Astrocyte (in vitro differentiated cells and primary cell): Measurements from ENCODE around the gene RUNX1. TPM values are rescaled to one million over a fixed set of nuclear protein-coding genes. Genes with fewer than 3 reads are reported as not detected.

Experiments used
- DNase-seq: peaks from one replicate; pipeline ENCODE4 v3.0.0-alpha.2; 2010; ENCODE audit warnings: low read depth
- FAIRE-seq: peaks from 2 replicates; lab custom pipeline; 2011; peaks lifted over from hg19 to GRCh38; lab: Jason Lieb, UNC
- H2AFZ ChIP-seq: 2 replicates; pipeline ENCODE4 v1.6.0; 2012; ENCODE audit warnings: low read depth, low read length, inconsistent platforms
- H3K27ac ChIP-seq: 2 replicates; pipeline ENCODE4 v1.5.1; 2011; ENCODE audit warnings: low read depth, low read length, inconsistent platforms
- H3K27me3 ChIP-seq: 2 replicates; pipeline ENCODE4 v1.6.0; 2011; ENCODE audit warnings: low read length, inconsistent platforms; ENCODE audit not compliant: insufficient read depth
- H3K36me3 ChIP-seq: 2 replicates; pipeline ENCODE4 v1.5.1; 2011; ENCODE audit warnings: low read length, inconsistent platforms; ENCODE audit not compliant: insufficient read depth
- H3K4me1 ChIP-seq: 2 replicates; pipeline ENCODE4 v1.5.1; 2011; ENCODE audit warnings: low read length, inconsistent platforms; ENCODE audit not compliant: insufficient read depth
- H3K4me2 ChIP-seq: 2 replicates; pipeline ENCODE4 v1.6.0; 2012; ENCODE audit warnings: low read length, inconsistent platforms
- H3K4me3 ChIP-seq: 2 replicates; pipeline ENCODE4 v1.5.1; 2011; ENCODE audit warnings: low read depth, mild to moderate bottlenecking, low read length, inconsistent platforms; ENCODE audit not compliant: insufficient read depth
- H3K79me2 ChIP-seq: 2 replicates; pipeline ENCODE4 v1.6.0; 2012; ENCODE audit warnings: mild to moderate bottlenecking, low read length, inconsistent platforms; ENCODE audit not compliant: insufficient read depth
- H3K9ac ChIP-seq: 2 replicates; pipeline ENCODE4 v1.6.0; 2012; ENCODE audit warnings: mild to moderate bottlenecking, low read length, inconsistent platforms
- H3K9me3 ChIP-seq: 2 replicates; pipeline ENCODE4 v1.5.1; 2012; ENCODE audit warnings: low read depth, mild to moderate bottlenecking, low read length, inconsistent platforms; ENCODE audit not compliant: insufficient read depth
- H4K20me1 ChIP-seq: 2 replicates; pipeline ENCODE4 v1.6.0; 2012; ENCODE audit warnings: low read length, inconsistent platforms; ENCODE audit not compliant: insufficient read depth
- H3K27ac Mint-ChIP-seq: one replicate; pipeline ENCODE4 v1.8.0; 2021; ENCODE audit warnings: mild to moderate bottlenecking, mixed read lengths; ENCODE audit not compliant: unreplicated experiment
- H3K27me3 Mint-ChIP-seq: one replicate; pipeline ENCODE4 v1.8.0; 2021; ENCODE audit warnings: low read depth, mixed read lengths; ENCODE audit not compliant: unreplicated experiment
- H3K36me3 Mint-ChIP-seq: one replicate; pipeline ENCODE4 v1.8.0; 2021; ENCODE audit warnings: low read depth, mixed read lengths; ENCODE audit not compliant: unreplicated experiment
- H3K4me1 Mint-ChIP-seq: one replicate; pipeline ENCODE4 v1.8.0; 2021; ENCODE audit warnings: low read depth, mixed read lengths; ENCODE audit not compliant: unreplicated experiment
- H3K4me3 Mint-ChIP-seq: one replicate; pipeline ENCODE4 v1.8.0; 2021; ENCODE audit warnings: mild to moderate bottlenecking, moderate library complexity, mixed read lengths; ENCODE audit not compliant: unreplicated experiment
- H3K9me3 Mint-ChIP-seq: one replicate; pipeline ENCODE4 v1.8.0; 2021; ENCODE audit warnings: mild to moderate bottlenecking, mixed read lengths; ENCODE audit not compliant: unreplicated experiment
- CTCF ChIP-seq: IDR thresholded peaks from 2 replicates; pipeline ENCODE4 v1.5.1; 2011; ENCODE audit warnings: low read depth, mild to moderate bottlenecking, inconsistent platforms, low read length, moderate library complexity; ENCODE audit not compliant: insufficient read depth
- EZH2 ChIP-seq: IDR thresholded peaks from 2 replicates; pipeline ENCODE4 v1.6.1; 2012; ENCODE audit warnings: mild to moderate bottlenecking, low read length, inconsistent platforms; ENCODE audit not compliant: insufficient read depth
- total RNA-seq: library from RNA; stranded (reverse); gene quantifications from 2 replicates; pipeline ENCODE4 v1.2.1, GENCODE V29; 2021

The RUNX1 gene
- total RNA-seq, 1 donor from 2014 or later: 84.6 TPM

DNA sequence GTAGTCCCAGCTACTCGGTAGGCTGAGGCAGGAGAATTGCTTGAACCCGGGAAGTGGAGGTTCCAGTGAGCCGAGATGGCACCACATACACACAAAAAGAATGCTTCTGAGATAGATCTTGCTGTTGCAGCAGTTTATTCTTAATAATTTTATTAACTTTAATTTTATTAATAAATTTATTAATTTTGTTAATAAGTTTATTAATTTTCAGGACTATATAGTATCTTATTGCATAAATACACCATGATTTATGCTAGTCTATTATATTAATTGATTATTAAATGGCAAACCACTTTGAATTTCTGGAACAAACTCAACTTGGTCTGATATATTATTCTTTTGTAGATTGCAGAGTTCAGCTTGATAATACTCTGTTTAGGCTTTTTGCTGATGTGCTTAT, 280.8 kb downstream of the RUNX1 start:
- TF ChIP-seq CTCF (no peak), EZH2 (no peak)
- Histone ChIP-seq H3K4me1 (peaks cover 5% of the 10 kb centered on the region), H3K4me2 (no peak overlapping the region), H3K79me2 (no peaks in the 10 kb centered on the region), H3K9ac (no peak overlapping the region), H3K9me3 (peaks cover 5% of the 10 kb centered on the region), H3K27me3 (no peaks in the 10 kb centered on the region), H2AFZ (no peak overlapping the region), H3K4me3 (no peak overlapping the region), H3K27ac (no peak overlapping the region), H4K20me1 (no peaks in the 10 kb centered on the region), H3K36me3 (no peaks in the 10 kb centered on the region)
- no peaks in the 10 kb centered on the region for H3K27me3 Mint-ChIP-seq
- no peak overlapping the region for H3K4me3 Mint-ChIP-seq
- H3K9me3 Mint-ChIP-seq: peaks cover 6% of the 10 kb centered on the region
- no peak for FAIRE-seq
- H3K36me3 Mint-ChIP-seq: peaks cover 2% of the 10 kb centered on the region
- H3K4me1 Mint-ChIP-seq: peaks cover 11% of the 10 kb centered on the region
- no peak for DNase-seq
- H3K27ac Mint-ChIP-seq: no peak overlapping the region

DNA sequence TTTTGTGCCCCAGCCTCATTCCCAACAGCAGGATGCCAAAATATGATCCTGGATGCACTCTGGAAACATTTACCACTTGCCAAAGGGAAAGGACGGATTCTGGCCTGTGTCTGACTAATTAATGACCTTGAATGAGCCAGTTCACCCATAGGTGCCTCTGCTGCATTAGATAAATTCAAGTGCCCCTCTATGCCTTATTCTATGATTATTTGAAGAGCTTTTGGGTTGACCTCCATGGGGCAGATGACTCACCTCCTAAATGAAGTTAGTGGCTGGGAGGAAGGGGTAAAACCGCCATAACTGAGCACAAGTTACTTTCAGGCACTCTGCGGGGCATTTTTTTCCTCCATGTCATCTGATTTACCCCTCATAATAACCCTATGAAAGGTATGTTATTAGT, 282.2 kb downstream of the RUNX1 start:
- FAIRE-seq: no peak
- no peaks in the 10 kb centered on the region for H3K27me3 ChIP-seq
- TF ChIP-seq CTCF (no peak), EZH2 (no peak)

DNA sequence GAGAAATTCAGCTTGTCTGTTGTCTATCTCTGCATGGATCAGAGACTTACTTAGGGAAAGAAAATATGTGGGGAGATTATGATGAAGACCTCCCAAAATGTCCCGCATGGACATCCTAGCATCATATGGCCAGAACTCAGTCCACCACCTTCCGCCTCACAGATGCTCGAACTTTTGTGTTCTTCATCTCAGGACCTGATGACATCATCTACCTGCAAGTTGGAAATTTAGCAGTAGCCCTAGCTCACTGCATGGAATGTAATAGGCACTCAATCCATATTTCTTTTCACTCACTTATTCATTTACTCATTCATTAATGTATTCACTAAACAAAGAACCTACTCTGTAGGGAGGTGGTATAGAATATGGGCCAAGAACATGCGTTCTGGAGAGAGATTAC, 283.5 kb downstream of the RUNX1 start:
- no peak overlapping the region for H2AFZ ChIP-seq
- H3K27ac Mint-ChIP-seq: no peak overlapping the region
- no peaks in the 10 kb centered on the region for H3K27me3 Mint-ChIP-seq

More for the DNA sequence above, 282.2 kb downstream of the RUNX1 start:
- Mint-ChIP-seq H3K27ac (no peak overlapping the region), H3K27me3 (no peaks in the 10 kb centered on the region), H3K4me3 (no peak overlapping the region), H3K4me1 (peaks cover 13% of the 10 kb centered on the region), H3K36me3 (peaks cover 2% of the 10 kb centered on the region), H3K9me3 (peaks cover 6% of the 10 kb centered on the region)
- H3K9me3 ChIP-seq: peaks cover 5% of the 10 kb centered on the region
- no peak overlapping the region for H3K9ac ChIP-seq
- no peak overlapping the region for H3K27ac ChIP-seq
- H3K79me2 ChIP-seq: no peaks in the 10 kb centered on the region
- H4K20me1 ChIP-seq: no peaks in the 10 kb centered on the region
- no peak overlapping the region for H3K4me3 ChIP-seq
- H3K4me2 ChIP-seq: no peak overlapping the region
- no peak for DNase-seq
- peaks cover 5% of the 10 kb centered on the region for H3K4me1 ChIP-seq
- H3K36me3 ChIP-seq: no peaks in the 10 kb centered on the region
- no peak overlapping the region for H2AFZ ChIP-seq

More for the DNA sequence above, 283.5 kb downstream of the RUNX1 start:
- no peak overlapping the region for H3K4me3 Mint-ChIP-seq
- no peaks in the 10 kb centered on the region for H3K27me3 ChIP-seq
- no peak overlapping the region for H3K4me3 ChIP-seq
- FAIRE-seq: no peak
- H4K20me1 ChIP-seq: no peaks in the 10 kb centered on the region
- H3K36me3 ChIP-seq: no peaks in the 10 kb centered on the region
- H3K36me3 Mint-ChIP-seq: peaks cover 2% of the 10 kb centered on the region
- DNase-seq: no peak
- H3K27ac ChIP-seq: no peak overlapping the region
- H3K9ac ChIP-seq: no peak overlapping the region
- H3K4me1 Mint-ChIP-seq: peaks cover 7% of the 10 kb centered on the region
- peaks cover 5% of the 10 kb centered on the region for H3K9me3 ChIP-seq
- no peak overlapping the region for H3K4me2 ChIP-seq
- H3K9me3 Mint-ChIP-seq: peaks cover 6% of the 10 kb centered on the region
- H3K4me1 ChIP-seq: no peaks in the 10 kb centered on the region
- H3K79me2 ChIP-seq: no peaks in the 10 kb centered on the region
- no peak for TF ChIP-seq CTCF
- no peak for TF ChIP-seq EZH2
